H9 (cell line): ENCODE data around the gene TBC1D22A. TPM values are rescaled to one million over a fixed set of nuclear protein-coding genes. Genes with fewer than 3 reads are reported as not detected.

Source experiments
- DNase-seq: peaks from one replicate; pipeline ENCODE4 v3.0.0-alpha.2; 2017
- H2AFZ ChIP-seq: one replicate; pipeline ENCODE4 v1.6.1; 2013; ENCODE audit warnings: mild to moderate bottlenecking, low read length, control low read depth, moderate library complexity
- H2AK5ac ChIP-seq: 2 replicates; pipeline ENCODE4 v1.6.1; 2013; ENCODE audit warnings: low read length, control low read depth, mixed read lengths; ENCODE audit not compliant: insufficient read length
- H2BK120ac ChIP-seq: one replicate; pipeline ENCODE4 v1.6.1; 2013; ENCODE audit warnings: low read depth, mild to moderate bottlenecking, low read length, control low read depth, inconsistent platforms; ENCODE audit not compliant: poor library complexity, severe bottlenecking
- H2BK12ac ChIP-seq: 2 replicates; pipeline ENCODE4 v1.6.1; 2013; ENCODE audit warnings: low read length, control low read depth, mixed read lengths, low read depth; ENCODE audit not compliant: insufficient read length
- H2BK15ac ChIP-seq: 2 replicates; pipeline ENCODE4 v1.6.1; 2013; ENCODE audit warnings: low read depth, low read length, control low read depth
- H2BK20ac ChIP-seq: one replicate; pipeline ENCODE4 v1.6.1; 2013; ENCODE audit warnings: low read depth, mild to moderate bottlenecking, low read length, control low read depth, inconsistent platforms; ENCODE audit not compliant: poor library complexity, severe bottlenecking
- H2BK5ac ChIP-seq: 2 replicates; pipeline ENCODE4 v1.6.1; 2013; ENCODE audit warnings: low read length, control low read depth, mixed read lengths; ENCODE audit not compliant: insufficient read length
- H3K14ac ChIP-seq: 2 replicates; pipeline ENCODE4 v1.6.1; 2013; ENCODE audit warnings: low read length, control low read depth; ENCODE audit not compliant: insufficient read depth
- H3K18ac ChIP-seq: 2 replicates; pipeline ENCODE4 v1.6.1; 2013; ENCODE audit warnings: low read depth, mild to moderate bottlenecking, mixed read lengths, low read length, control low read depth; ENCODE audit not compliant: insufficient read length
- H3K23ac ChIP-seq: 2 replicates; pipeline ENCODE4 v1.6.1; 2013; ENCODE audit warnings: low read length, control low read depth, mixed read lengths, low read depth; ENCODE audit not compliant: insufficient read length
- H3K23me2 ChIP-seq: 2 replicates; pipeline ENCODE4 v1.6.1; 2013; ENCODE audit warnings: low read depth, mild to moderate bottlenecking, mixed read lengths, low read length, control low read depth; ENCODE audit not compliant: insufficient read length, poor library complexity, severe bottlenecking
- H3K27ac ChIP-seq: 2 replicates; pipeline ENCODE4 v1.5.1; 2013; ENCODE audit warnings: low read length, control low read depth, mixed read lengths, low read depth; ENCODE audit not compliant: insufficient read length
- H3K27me3 ChIP-seq: 2 replicates; pipeline ENCODE4 v1.6.1; 2013; ENCODE audit warnings: low read length, control low read depth, inconsistent platforms; ENCODE audit not compliant: insufficient read depth
- H3K4ac ChIP-seq: 2 replicates; pipeline ENCODE4 v1.6.1; 2013; ENCODE audit warnings: low read depth, mild to moderate bottlenecking, control low read depth, inconsistent platforms, low read length, moderate library complexity
- H3K4me1 ChIP-seq: 2 replicates; pipeline ENCODE4 v1.6.1; 2013; ENCODE audit warnings: low read length, control low read depth, inconsistent platforms; ENCODE audit not compliant: insufficient read depth
- H3K4me2 ChIP-seq: 2 replicates; pipeline ENCODE4 v1.6.1; 2013; ENCODE audit warnings: low read length, control low read depth, mixed read lengths; ENCODE audit not compliant: insufficient read length, insufficient read depth
- H3K56ac ChIP-seq: 2 replicates; pipeline ENCODE4 v1.6.1; 2013; ENCODE audit warnings: low read depth, mild to moderate bottlenecking, mixed read lengths, low read length, control low read depth; ENCODE audit not compliant: insufficient read length
- H3K79me1 ChIP-seq: 2 replicates; pipeline ENCODE4 v1.6.1; 2013; ENCODE audit warnings: low read depth, mild to moderate bottlenecking, moderate library complexity, low read length, control low read depth, inconsistent platforms; ENCODE audit not compliant: insufficient read depth, poor library complexity, severe bottlenecking
- H3K79me2 ChIP-seq: 2 replicates; pipeline ENCODE4 v1.6.1; 2013; ENCODE audit warnings: low read length, control low read depth, inconsistent platforms; ENCODE audit not compliant: insufficient read depth
- H3K9ac ChIP-seq: 2 replicates; pipeline ENCODE4 v1.6.1; 2013; ENCODE audit warnings: low read length, control low read depth, mixed read lengths; ENCODE audit not compliant: insufficient read length; ENCODE audit errors: extremely low read depth
- H3K9me3 ChIP-seq: one replicate; pipeline ENCODE4 v1.6.1; 2013; ENCODE audit warnings: low read depth, low read length, inconsistent platforms; ENCODE audit not compliant: control insufficient read depth
- H3T11ph ChIP-seq: one replicate; pipeline ENCODE4 v1.6.1; 2013; ENCODE audit warnings: mild to moderate bottlenecking, low read length, control low read depth, inconsistent platforms
- H4K20me1 ChIP-seq: one replicate; pipeline ENCODE4 v1.6.1; 2013; ENCODE audit not compliant: control insufficient read depth, insufficient read length, insufficient read depth
- H4K5ac ChIP-seq: 2 replicates; pipeline ENCODE4 v1.6.1; 2013; ENCODE audit warnings: low read depth, mild to moderate bottlenecking, mixed read lengths, low read length, control low read depth; ENCODE audit not compliant: insufficient read length
- H4K8ac ChIP-seq: replicated peaks from 2 replicates; pipeline ENCODE4 v1.6.1; 2013; ENCODE audit warnings: low read length, control low read depth, mixed read lengths, low read depth; ENCODE audit not compliant: insufficient read length
- H4K91ac ChIP-seq: 2 replicates; pipeline ENCODE4 v1.6.1; 2013; ENCODE audit warnings: low read depth, mild to moderate bottlenecking, moderate library complexity, mixed read lengths, low read length, control low read depth; ENCODE audit not compliant: insufficient read length
- H3K27ac Mint-ChIP-seq, 3 experiments: 2 replicates in 2 of 3; 3 replicates in 1 of 3; pipeline ENCODE4 v1.8.0; 2020 to 2021; ENCODE audit warnings: mixed read lengths in 3 of 3, mild to moderate bottlenecking in 1 of 3, moderate library complexity in 1 of 3
- H3K27me3 Mint-ChIP-seq: 2 replicates; pipeline ENCODE4 v1.8.0; 2021; ENCODE audit warnings: low read depth, mild to moderate bottlenecking, moderate library complexity, mixed read lengths
- H3K36me3 Mint-ChIP-seq, 3 experiments: 2 replicates in 2 of 3; 3 replicates in 1 of 3; pipeline ENCODE4 v1.8.0; 2020 to 2021; ENCODE audit warnings: low read depth in 3 of 3, mixed read lengths in 3 of 3; ENCODE audit not compliant: insufficient read depth in 1 of 3
- H3K4me1 Mint-ChIP-seq, 2 experiments: 2 replicates each; pipeline ENCODE4 v1.8.0; 2020; ENCODE audit warnings: mixed read lengths in 2 of 2
- H3K4me3 Mint-ChIP-seq, 2 experiments: 2 replicates in 1 of 2; 3 replicates in 1 of 2; pipeline ENCODE4 v1.8.0; 2020 to 2021; ENCODE audit warnings: mild to moderate bottlenecking in 2 of 2, mixed read lengths in 2 of 2, moderate library complexity in 1 of 2
- H3K9me3 Mint-ChIP-seq, 2 experiments: 2 replicates in 1 of 2; 3 replicates in 1 of 2; pipeline ENCODE4 v1.8.0; 2020; ENCODE audit warnings: mild to moderate bottlenecking in 2 of 2, mixed read lengths in 2 of 2, moderate library complexity in 1 of 2
- CTCF ChIP-seq: fragments of 200-600 bp; sonication (generic); conservative IDR thresholded peaks from 3 replicates; pipeline ENCODE4 v1.8.0; 2021; ENCODE audit warnings: antibody characterized with exemption, mild to moderate bottlenecking
- WGBS: extraction: QIAGEN DNeasy Blood & Tissue Kit; methylation state at CpG from one replicate; pipeline ENCODE4 v1.1.7; 2013; ENCODE audit warnings: missing lambda C conversion rate, low lambda C conversion rate, mixed read lengths; ENCODE audit not compliant: insufficient read length; ENCODE audit errors: extremely low coverage; 5-methylcytosine and 5-hydroxymethylcytosine counted together
- total RNA-seq: library from RNA; stranded (reverse); gene quantifications from 2 replicates; pipeline ENCODE4 v1.2.1, GENCODE V29; 2021

TBC1D22A gene
- total RNA-seq, 1 experiment from 2014 or later = 20.8 TPM

- Histone ChIP-seq H3K9ac (no peak overlapping the region), H2AK5ac (no peak overlapping the region), H3K9me3 (no peaks in the 10 kb centered on the region), H3K79me2 (no peaks in the 10 kb centered on the region), H3K4me2 (no peak overlapping the region), H4K91ac (no peak overlapping the region), H4K8ac (no peak overlapping the region), H2AFZ (no peak overlapping the region), H3K23me2 (no peaks in the 10 kb centered on the region), H2BK120ac (no peak overlapping the region), H2BK5ac (no peak overlapping the region), H2BK12ac (no peak overlapping the region), H2BK20ac (no peak overlapping the region), H3K27me3 (no peaks in the 10 kb centered on the region), H3K23ac (no peak overlapping the region), H3K27ac (no peak overlapping the region), H4K5ac (no peak overlapping the region), H4K20me1 (no peaks in the 10 kb centered on the region), H3K14ac (no peak overlapping the region), H3K56ac (no peak overlapping the region), H3K4me1 (peaks cover 3% of the 10 kb centered on the region), H3K4ac (no peak overlapping the region), H3K79me1 (no peaks in the 10 kb centered on the region), H2BK15ac (no peak overlapping the region), H3K18ac (no peak overlapping the region), H3T11ph (no peak overlapping the region)
- WGBS = no CpG with 5 or more reads among the region's 1 CpG
- Mint-ChIP-seq H3K4me1 (peaks cover 13 to 18% of the 10 kb centered on the region in 2 experiments), H3K36me3 (peaks cover 26 to 35% (median 27%) of the 10 kb centered on the region in 3 experiments), H3K27ac (no peak overlapping the region), H3K4me3 (no peak overlapping the region), H3K9me3 (peaks cover 20 to 25% of the 10 kb centered on the region in 2 experiments), H3K27me3 (no peaks in the 10 kb centered on the region; the same call in 1 of the 2 replicates)
- no peak for TF ChIP-seq CTCF
- DNase-seq = no peak
Measured at GRCh38 chr22:46834021-46834737, 71.7 kb downstream of the TBC1D22A start.
